Measurements from ENCODE around the gene FABP3.

Gene FABP3

DNA sequence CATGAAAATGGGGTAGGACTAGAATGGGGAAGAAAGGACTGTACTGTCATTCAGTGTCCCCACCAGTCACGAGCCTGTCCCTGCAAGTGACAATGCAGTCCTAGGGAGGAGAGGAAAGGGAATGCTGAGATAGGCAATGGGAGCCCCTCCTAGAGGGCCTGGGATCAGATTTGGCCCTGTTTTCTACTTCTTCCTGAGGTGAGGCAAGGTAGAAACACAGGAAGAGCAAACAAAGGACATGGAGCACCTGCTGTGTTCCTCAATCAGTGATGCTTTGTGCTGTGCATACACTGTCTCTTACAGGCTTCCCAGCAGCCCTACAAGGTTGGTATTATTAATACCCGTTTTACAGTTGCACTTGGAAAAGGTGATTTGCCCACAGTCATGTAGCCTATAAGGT, 6.1 kb downstream of the FABP3 start:
- Histone ChIP-seq H3K4me2 (ENCODE audit: low read length) (no peak overlapping the region), H3K4me3 (ENCODE audit: low read length) (no peak overlapping the region), H3K9me3 (replicated peaks; ENCODE audit: low read length) (no peaks in the 10 kb centered on the region), H3K27me3 (ENCODE audit: control insufficient read depth, insufficient read depth, low read length) (no peaks in the 10 kb centered on the region), H3K9ac (ENCODE audit: low read depth, low read length) (no peak overlapping the region), H3K4me1 (ENCODE audit: control insufficient read depth, insufficient read depth, low read length) (no peaks in the 10 kb centered on the region), H3K36me3 (ENCODE audit: insufficient read depth, low read length) (peaks cover 35% of the 10 kb centered on the region)

GRCh38 chr1:31364561-31365250, 8.2 kb downstream of the FABP3 start:
- no peaks in the 10 kb centered on the region for H3K9me3 ChIP-seq (replicated peaks; ENCODE audit: low read length)
- no peak overlapping the region for H3K9ac ChIP-seq (ENCODE audit: low read depth, low read length)
- H3K4me2 ChIP-seq (ENCODE audit: low read length), result no peak overlapping the region
- no peak overlapping the region for H3K4me3 ChIP-seq (ENCODE audit: low read length)
- H3K36me3 ChIP-seq (ENCODE audit: insufficient read depth, low read length), result peaks cover 41% of the 10 kb centered on the region
- no peaks in the 10 kb centered on the region for H3K27me3 ChIP-seq (ENCODE audit: control insufficient read depth, insufficient read depth, low read length)
- H3K4me1 ChIP-seq (ENCODE audit: control insufficient read depth, insufficient read depth, low read length), result no peaks in the 10 kb centered on the region

- Histone ChIP-seq H3K27me3 (ENCODE audit: control insufficient read depth, insufficient read depth, low read length) (no peaks in the 10 kb centered on the region), H3K4me2 (ENCODE audit: low read length) (no peak overlapping the region), H3K9me3 (replicated peaks; ENCODE audit: low read length) (no peaks in the 10 kb centered on the region), H3K36me3 (ENCODE audit: insufficient read depth, low read length) (peaks cover 38% of the 10 kb centered on the region), H3K9ac (ENCODE audit: low read depth, low read length) (no peak overlapping the region), H3K4me1 (ENCODE audit: control insufficient read depth, insufficient read depth, low read length) (no peaks in the 10 kb centered on the region), H3K4me3 (ENCODE audit: low read length) (no peak overlapping the region)
These were observed 10.8 kb downstream of the FABP3 start for GRCh38 chr1:31362032-31362431.

DNA sequence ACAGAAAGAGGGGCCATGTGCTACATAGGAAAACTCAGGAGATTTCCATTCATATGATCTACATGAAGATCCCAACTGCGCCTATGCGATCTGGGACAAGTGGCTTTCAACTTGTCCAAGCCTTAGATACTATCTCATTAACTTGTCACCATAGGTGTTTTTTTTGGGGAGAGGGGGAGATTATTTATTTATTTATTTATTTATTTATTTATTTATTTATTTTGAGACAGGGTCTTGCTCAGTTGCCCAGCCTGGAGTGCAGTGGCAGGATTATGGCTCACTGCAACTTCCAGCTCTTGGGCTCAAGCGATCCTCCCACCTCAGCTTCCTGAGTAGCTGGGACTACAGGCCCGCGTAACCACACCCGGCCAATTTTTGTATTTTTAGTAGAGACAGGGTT, 11.3 kb downstream of the FABP3 start:
- no peaks in the 10 kb centered on the region for H3K27me3 ChIP-seq (ENCODE audit: control insufficient read depth, insufficient read depth, low read length)
- no peaks in the 10 kb centered on the region for H3K4me1 ChIP-seq (ENCODE audit: control insufficient read depth, insufficient read depth, low read length)
- no peak overlapping the region for H3K4me3 ChIP-seq (ENCODE audit: low read length)
- no peak overlapping the region for H3K4me2 ChIP-seq (ENCODE audit: low read length)
- H3K9me3 ChIP-seq (replicated peaks; ENCODE audit: low read length), result no peaks in the 10 kb centered on the region
- H3K36me3 ChIP-seq (ENCODE audit: insufficient read depth, low read length), result peaks cover 37% of the 10 kb centered on the region
- no peak overlapping the region for H3K9ac ChIP-seq (ENCODE audit: low read depth, low read length)

DNA sequence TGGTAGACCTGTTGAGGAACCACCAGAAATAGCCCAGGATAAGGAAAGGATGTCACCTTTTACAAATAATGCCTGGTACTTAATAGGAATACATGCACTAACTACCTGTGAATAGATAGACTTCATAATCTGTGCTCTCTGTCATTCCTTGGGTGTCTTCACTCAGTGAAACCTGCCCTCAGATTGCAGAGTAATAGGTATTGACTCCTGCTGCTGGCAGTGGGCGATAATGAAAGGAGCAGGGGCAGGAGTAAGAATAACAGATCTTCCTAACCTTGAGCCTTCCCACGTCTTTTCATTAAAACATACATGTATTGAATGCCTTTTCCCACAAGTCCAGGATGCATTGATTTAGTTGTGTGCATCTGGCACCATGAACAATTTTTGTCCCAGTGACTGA, 16.4 kb downstream of the FABP3 start:
- Histone ChIP-seq H3K9me3 (replicated peaks; ENCODE audit: low read length) (no peaks in the 10 kb centered on the region), H3K4me1 (ENCODE audit: control insufficient read depth, insufficient read depth, low read length) (no peaks in the 10 kb centered on the region), H3K9ac (ENCODE audit: low read depth, low read length) (no peak overlapping the region), H3K36me3 (ENCODE audit: insufficient read depth, low read length) (peaks cover 24% of the 10 kb centered on the region), H3K4me3 (ENCODE audit: low read length) (no peak overlapping the region), H3K4me2 (ENCODE audit: low read length) (no peak overlapping the region), H3K27me3 (ENCODE audit: control insufficient read depth, insufficient read depth, low read length) (no peaks in the 10 kb centered on the region)

GRCh38 chr1:31354283-31354682, 18.6 kb downstream of the FABP3 start:
- no peaks in the 10 kb centered on the region for H3K27me3 ChIP-seq (ENCODE audit: control insufficient read depth, insufficient read depth, low read length)
- no peak overlapping the region for H3K4me3 ChIP-seq (ENCODE audit: low read length)
- no peaks in the 10 kb centered on the region for H3K4me1 ChIP-seq (ENCODE audit: control insufficient read depth, insufficient read depth, low read length)
- peaks cover 22% of the 10 kb centered on the region for H3K36me3 ChIP-seq (ENCODE audit: insufficient read depth, low read length)
- no peaks in the 10 kb centered on the region for H3K9me3 ChIP-seq (replicated peaks; ENCODE audit: low read length)
- H3K4me2 ChIP-seq (ENCODE audit: low read length), result no peak overlapping the region
- H3K9ac ChIP-seq (ENCODE audit: low read depth, low read length), result no peak overlapping the region

DNA sequence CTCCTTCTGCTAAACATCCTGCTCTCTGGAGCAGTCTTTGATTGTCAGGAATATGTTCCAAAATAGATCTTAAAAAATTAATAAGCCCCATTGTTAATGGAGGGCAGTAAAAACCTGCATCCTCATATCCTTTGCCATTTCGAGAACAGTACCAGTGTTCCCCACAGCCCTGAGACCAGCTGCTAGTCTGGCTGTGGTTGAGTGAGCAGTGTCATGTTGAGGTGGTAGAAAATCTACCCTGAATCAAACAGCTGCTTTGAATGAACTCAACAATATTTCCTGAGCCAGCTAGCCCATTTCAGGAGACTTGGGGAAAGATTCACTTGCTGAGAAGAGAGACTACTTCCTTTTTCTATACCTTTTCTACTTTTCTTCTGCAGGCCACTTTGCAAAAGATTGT, 24.4 kb downstream of the FABP3 start:
- Histone ChIP-seq H3K4me3 (ENCODE audit: low read length) (no peak overlapping the region), H3K4me1 (ENCODE audit: control insufficient read depth, insufficient read depth, low read length) (no peaks in the 10 kb centered on the region), H3K4me2 (ENCODE audit: low read length) (no peak overlapping the region), H3K36me3 (ENCODE audit: insufficient read depth, low read length) (peaks cover 31% of the 10 kb centered on the region), H3K9ac (ENCODE audit: low read depth, low read length) (no peak overlapping the region), H3K9me3 (replicated peaks; ENCODE audit: low read length) (no peaks in the 10 kb centered on the region), H3K27me3 (ENCODE audit: control insufficient read depth, insufficient read depth, low read length) (no peaks in the 10 kb centered on the region)

GRCh38 chr1:31346785-31347184, 26.1 kb downstream of the FABP3 start:
- H3K4me2 ChIP-seq (ENCODE audit: low read length), result no peak overlapping the region
- no peak overlapping the region for H3K9ac ChIP-seq (ENCODE audit: low read depth, low read length)
- H3K36me3 ChIP-seq (ENCODE audit: insufficient read depth, low read length), result peaks cover 24% of the 10 kb centered on the region
- no peak overlapping the region for H3K4me3 ChIP-seq (ENCODE audit: low read length)
- no peaks in the 10 kb centered on the region for H3K9me3 ChIP-seq (replicated peaks; ENCODE audit: low read length)
- H3K4me1 ChIP-seq (ENCODE audit: control insufficient read depth, insufficient read depth, low read length), result no peaks in the 10 kb centered on the region
- no peaks in the 10 kb centered on the region for H3K27me3 ChIP-seq (ENCODE audit: control insufficient read depth, insufficient read depth, low read length)

- Histone ChIP-seq H3K9me3 (replicated peaks; ENCODE audit: low read length) (no peaks in the 10 kb centered on the region), H3K4me1 (ENCODE audit: control insufficient read depth, insufficient read depth, low read length) (no peaks in the 10 kb centered on the region), H3K4me3 (ENCODE audit: low read length) (no peak overlapping the region), H3K36me3 (ENCODE audit: insufficient read depth, low read length) (peaks cover 21% of the 10 kb centered on the region), H3K4me2 (ENCODE audit: low read length) (no peak overlapping the region), H3K27me3 (ENCODE audit: control insufficient read depth, insufficient read depth, low read length) (no peaks in the 10 kb centered on the region), H3K9ac (ENCODE audit: low read depth, low read length) (no peak overlapping the region)
These were observed 27.2 kb downstream of the FABP3 start for GRCh38 chr1:31345635-31346034.

- Histone ChIP-seq H3K27me3 (ENCODE audit: control insufficient read depth, insufficient read depth, low read length) (no peaks in the 10 kb centered on the region), H3K4me2 (ENCODE audit: low read length) (no peak overlapping the region), H3K36me3 (ENCODE audit: insufficient read depth, low read length) (peaks cover 24% of the 10 kb centered on the region), H3K9me3 (replicated peaks; ENCODE audit: low read length) (no peaks in the 10 kb centered on the region), H3K4me1 (ENCODE audit: control insufficient read depth, insufficient read depth, low read length) (no peaks in the 10 kb centered on the region), H3K4me3 (ENCODE audit: low read length) (no peak overlapping the region), H3K9ac (ENCODE audit: low read depth, low read length) (no peak overlapping the region)
These were observed 28.4 kb downstream of the FABP3 start for GRCh38 chr1:31344503-31344902.

DNA sequence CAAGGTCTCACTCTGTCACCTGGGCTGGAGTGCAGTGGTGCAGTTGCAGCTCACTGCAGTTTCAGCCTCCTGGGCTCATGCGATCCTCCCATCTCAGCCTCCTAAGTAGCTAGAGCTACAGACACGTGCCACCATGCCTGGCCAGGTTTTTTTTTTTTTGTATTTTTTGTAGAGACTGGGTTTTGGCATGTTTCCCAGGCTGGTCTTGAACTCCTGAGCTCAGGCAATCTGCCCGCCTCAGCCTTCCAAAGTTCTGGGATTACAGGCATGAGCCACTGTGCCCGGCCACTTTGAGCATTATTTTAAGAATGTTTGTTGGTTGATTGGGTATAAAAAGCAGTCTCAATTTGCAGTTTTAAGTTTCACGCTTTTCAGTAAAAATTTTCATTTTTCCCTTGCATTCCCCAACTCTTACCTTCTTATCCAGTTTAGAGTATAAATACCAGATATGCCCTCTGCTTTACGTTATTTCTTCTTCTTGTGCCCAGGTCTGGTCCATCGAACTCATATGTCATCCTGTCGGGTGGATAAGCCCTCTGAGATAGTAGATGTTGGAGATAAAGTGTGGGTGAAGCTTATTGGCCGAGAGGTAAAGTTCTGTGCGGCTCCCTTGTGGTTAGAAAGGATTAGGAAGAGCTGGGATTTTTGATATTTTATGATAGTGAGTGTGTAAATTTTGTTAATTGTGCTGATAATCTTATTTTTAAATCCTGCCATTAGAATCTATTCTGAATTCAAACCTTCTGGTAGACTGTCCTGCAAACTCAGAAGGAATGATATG, 36.0 kb downstream of the FABP3 start:
- Histone ChIP-seq H3K9me3 (replicated peaks; ENCODE audit: low read length) (no peaks in the 10 kb centered on the region), H3K4me3 (ENCODE audit: low read length) (no peak overlapping the region), H3K9ac (ENCODE audit: low read depth, low read length) (no peak overlapping the region), H3K36me3 (ENCODE audit: insufficient read depth, low read length) (peaks cover 14% of the 10 kb centered on the region), H3K4me2 (ENCODE audit: low read length) (no peak overlapping the region), H3K4me1 (ENCODE audit: control insufficient read depth, insufficient read depth, low read length) (no peaks in the 10 kb centered on the region), H3K27me3 (ENCODE audit: control insufficient read depth, insufficient read depth, low read length) (no peaks in the 10 kb centered on the region)

DNA sequence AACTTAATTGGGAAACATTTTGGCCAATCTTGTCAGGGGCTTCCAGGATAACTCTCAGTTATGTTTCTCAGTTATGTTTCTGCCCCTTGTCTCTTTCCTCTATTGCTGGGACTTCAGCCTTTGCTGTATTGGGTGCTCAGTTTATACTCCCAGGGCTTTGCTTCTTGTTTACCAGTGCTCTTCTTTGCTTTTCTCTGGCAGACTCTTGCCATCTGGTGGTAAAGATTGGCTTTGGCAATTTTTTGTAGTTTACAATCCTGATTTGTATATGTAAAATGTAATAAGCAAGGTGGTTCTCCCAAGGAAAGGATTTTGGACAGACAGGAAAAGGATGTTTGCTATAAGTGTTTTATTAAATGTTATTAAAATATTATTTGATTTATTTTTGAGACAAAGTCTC, 37.9 kb downstream of the FABP3 start:
- Histone ChIP-seq H3K27me3 (ENCODE audit: control insufficient read depth, insufficient read depth, low read length) (no peaks in the 10 kb centered on the region), H3K4me2 (ENCODE audit: low read length) (no peak overlapping the region), H3K4me3 (ENCODE audit: low read length) (no peak overlapping the region), H3K36me3 (ENCODE audit: insufficient read depth, low read length) (peaks cover 10% of the 10 kb centered on the region), H3K4me1 (ENCODE audit: control insufficient read depth, insufficient read depth, low read length) (no peaks in the 10 kb centered on the region), H3K9me3 (replicated peaks; ENCODE audit: low read length) (no peaks in the 10 kb centered on the region), H3K9ac (ENCODE audit: low read depth, low read length) (no peak overlapping the region)
